GM12891 (cell line): ENCODE results near the gene RAB30.

Experiments used
- POLR2A ChIP-seq: IDR thresholded peaks from 2 replicates; pipeline ENCODE4 v1.6.1; 2011; ENCODE audit warnings: low read depth, low read length, control low read depth
- POLR2AphosphoS5 ChIP-seq: IDR thresholded peaks from 2 replicates; pipeline ENCODE4 v1.6.1; 2011; ENCODE audit warnings: low read depth, low read length, control low read depth
- SPI1 ChIP-seq: IDR thresholded peaks from 2 replicates; pipeline ENCODE4 v1.6.1; 2011; ENCODE audit warnings: low read depth, low read length, control low read depth
- TAF1 ChIP-seq: IDR thresholded peaks from 2 replicates; pipeline ENCODE4 v1.6.1; 2011; ENCODE audit warnings: low read depth, low read length, control low read depth

DNA sequence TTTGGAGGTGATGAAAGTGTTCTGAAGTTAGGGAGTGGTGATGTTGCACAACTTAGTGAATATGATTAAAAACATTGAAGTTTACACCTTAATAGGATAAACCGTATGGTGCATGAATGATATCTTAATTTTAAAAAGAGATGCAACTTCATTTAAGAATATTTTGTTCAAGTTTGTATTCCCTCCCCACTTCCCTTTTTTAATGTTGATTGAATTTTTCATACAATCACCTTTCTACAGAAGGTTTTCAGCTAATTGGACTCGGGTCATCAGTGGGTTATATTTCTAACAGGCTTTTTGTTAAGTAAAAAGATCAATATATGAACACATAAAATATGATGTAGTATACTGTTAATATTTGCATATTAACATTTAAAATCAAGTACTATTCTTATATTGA, 97.6 kb downstream of the RAB30 start:
- TF ChIP-seq TAF1 (no peak), SPI1 (peak; percentile 37; the same call in 1 of the 2 replicates), POLR2A (no peak), POLR2AphosphoS5 (no peak)
